Right kidney (tissue), 1 donor: Measurements from ENCODE around the gene TRIP6.
A peak's percentile ranks its signal among the peaks of the same experiment; 100 is the strongest.
"Not testable (repeated sequence)": the region's sequence is repeated elsewhere in the genome, so short reads cannot be mapped to it uniquely, and the experiment has no call there.

ENCODE experiments used
- DNase-seq: peaks from one replicate; pipeline ENCODE4 v3.0.0-alpha.2; 2016

Gene TRIP6

DNA sequence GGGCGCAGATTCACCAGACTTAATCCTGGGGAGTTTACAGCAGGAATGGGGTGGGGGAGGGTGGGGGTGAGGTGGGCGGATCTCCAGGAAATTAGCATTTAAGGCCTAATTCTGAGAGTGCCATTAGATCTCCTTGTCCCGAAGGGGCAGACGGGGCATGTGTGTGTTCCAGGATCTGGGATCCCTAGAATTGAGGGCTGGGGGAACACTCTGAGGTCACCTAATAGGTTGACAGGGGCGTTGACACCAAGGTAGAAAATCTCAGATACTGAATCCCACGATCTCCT is 30.4 kb upstream of the TRIP6 start:
- no peak for DNase-seq

DNA sequence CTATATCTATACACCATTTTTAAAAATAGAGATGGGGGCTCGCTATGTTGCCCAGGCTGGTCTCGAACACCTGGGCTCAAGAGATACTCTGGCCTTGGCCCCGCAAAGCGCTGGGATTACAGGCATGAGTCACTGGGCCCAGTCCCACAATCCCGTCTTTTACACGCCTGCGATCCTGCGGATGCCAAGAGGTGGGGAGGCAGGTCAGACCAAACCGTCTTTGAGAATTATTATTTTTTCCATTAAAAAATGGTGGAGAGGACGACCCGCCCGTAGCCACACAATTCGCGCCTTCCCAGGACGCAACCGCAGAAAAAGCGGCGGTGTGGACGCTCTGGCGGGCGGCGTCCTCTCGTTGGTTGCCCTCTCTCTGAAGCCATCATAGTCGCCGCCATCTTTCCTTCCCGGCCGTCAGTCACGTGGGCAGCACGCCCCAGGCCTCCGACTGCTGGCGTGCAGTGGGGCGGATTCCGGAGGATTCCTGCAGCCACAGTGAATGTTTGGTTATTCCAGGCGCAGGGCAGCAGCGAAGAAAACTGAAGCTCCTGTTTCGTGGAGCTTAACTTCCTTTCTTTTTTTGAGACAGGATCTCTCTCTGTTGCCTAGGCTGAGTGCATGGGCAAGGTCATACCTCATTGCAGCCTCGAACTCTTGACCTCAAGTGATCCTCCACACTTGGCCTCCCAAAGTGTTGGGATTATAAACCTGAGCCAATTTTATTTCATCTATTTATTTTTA is 29.9 kb upstream of the TRIP6 start:
- DNase-seq = peak; percentile 87

DNA sequence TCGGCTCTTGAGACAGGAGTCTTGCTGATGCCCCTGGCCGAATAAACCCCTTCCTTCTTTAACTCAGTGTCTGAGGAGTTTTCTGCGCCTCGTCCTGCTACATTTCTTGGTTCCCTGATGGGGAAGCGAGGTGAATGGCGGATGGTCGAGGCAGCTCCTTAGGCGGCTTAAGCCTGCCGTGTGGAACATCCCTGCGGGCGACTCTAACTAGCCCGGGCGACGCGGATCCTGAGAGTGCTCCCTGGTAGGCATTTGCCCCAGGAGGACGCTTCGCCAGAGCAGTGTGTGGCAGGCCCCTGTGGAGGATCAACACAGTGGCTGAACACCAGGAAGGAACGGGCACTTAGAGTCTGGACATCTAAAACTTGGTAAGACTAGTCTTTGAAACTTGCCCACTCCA is 27.8 kb upstream of the TRIP6 start:
- no peak for DNase-seq

DNA sequence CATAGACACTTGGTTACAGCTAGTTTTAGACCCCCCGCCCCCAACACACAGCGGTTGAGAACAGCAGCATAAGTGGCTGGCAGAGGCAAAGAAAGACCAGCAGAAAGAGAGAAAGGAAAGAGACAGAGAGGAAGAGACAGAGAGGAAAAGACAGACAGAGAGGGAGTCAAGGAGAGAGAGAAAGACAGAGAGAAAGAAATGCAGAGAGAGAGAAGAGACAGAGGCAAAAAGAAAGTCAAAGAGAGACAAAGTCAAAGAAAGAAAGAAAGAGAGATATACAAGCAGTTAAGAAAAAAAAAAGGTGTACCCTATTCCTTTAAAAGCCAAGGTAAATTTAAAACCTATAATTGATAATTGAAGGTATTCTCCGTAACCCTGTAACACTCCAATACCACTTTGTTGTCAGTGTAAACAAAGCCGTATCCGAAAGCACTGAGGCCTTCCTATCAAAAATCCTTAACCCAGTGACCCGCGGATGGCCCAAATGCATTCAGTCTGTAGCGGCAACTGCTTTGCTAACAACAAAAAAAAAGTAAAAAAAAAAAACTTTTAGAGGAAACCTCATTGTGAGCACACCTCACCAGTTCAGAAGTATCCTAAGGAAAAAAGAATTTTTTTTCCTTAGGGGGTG is 26.6 kb upstream of the TRIP6 start:
- no peak for DNase-seq

DNA sequence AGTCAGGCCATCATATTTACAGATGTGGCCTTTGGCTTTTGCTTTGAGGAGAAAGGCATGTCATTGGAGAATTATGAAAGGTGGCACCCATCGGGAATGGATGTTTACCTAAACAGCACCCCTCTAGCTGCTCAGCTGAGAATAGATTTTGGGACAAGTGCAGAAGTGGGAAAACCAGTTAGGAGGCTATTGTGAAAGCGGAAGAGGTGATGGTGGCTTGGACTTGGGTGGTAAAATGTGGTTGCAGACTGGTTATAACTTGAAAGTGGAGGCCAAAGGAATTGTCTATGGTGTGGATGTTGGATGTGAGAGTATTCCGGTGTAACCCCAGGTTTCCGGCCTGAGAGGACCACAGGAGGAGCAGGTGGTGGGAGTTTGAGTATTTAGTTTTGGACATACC is 19.8 kb upstream of the TRIP6 start:
- DNase-seq = no peak

DNA sequence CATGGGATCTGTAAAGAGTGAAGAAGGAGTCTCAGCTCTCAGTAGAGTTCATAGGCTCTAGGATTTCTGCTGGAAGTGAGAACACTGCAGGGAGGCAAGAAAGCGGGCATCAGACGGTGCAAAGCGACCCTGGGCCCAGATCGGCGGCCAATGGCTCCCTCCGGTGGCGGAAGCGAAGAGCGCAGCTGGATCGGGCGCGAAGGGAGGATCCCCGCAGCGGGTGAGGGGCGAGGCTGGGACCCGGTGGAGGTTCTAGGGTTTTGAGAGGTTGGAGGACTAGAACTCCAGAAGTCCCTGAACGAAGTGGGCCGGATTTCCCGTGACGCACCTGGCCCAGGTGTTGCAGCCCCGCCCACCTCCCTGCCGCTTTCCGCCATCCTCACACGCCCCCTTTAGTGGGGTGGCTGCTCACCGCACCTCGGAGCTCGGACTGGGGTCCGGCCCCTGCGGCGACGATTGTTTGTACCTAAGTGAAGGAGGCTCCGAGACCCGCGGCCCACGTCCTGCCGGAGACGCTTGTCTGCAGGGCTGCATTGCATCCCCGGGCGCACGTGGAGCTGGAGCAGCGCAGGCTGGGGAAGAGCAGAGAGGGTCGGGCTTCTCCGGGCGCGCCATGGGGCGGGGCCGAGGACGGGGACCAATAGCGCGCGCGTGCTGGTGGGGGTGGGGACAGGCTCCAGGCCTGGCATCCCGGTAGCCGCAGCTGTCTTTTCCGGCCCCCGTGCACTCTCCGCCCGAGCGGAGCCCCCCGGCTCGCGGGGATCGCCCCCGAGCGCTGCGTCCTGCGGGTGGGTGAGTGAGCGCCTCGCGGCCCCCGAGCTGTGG is 14.9 kb upstream of the TRIP6 start, which contains the start of gene SLC12A9:
Gene SLC12A9, plus strand, starts transcription at position 666 of the 825 bp plus-strand sequence. CDS start 1,485 bp downstream, outside the sequence.
- DNase-seq = peak; percentile 91

DNA sequence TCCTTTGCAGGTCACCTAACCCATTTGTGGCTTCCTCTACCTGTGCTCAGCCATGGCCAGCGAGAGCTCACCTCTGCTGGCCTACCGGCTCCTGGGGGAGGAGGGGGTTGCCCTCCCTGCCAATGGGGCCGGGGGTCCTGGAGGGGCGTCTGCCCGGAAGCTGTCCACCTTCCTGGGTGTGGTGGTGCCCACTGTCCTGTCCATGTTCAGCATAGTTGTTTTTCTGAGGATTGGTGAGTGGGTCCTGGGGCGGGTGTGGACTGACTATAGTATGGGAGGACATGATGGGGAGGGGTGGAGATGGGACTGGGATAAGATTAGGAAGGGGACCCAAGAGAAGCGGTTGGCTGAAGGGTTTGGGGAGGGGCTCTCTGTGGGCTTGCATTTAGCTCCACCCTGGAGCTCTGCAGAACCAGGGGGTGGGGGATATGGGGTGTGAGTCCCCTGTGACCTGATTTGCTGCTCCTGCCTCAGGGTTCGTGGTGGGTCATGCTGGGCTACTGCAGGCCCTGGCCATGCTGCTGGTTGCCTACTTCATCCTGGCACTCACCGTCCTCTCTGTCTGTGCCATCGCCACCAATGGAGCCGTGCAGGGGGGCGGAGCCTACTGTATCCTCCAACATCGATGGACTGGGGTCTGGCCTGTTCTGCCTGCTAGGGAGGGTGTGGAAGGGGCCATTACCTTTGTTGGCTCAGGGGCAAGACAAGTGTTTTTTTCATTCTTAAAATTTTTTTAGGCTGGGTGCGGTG is 12.9 kb upstream of the TRIP6 start:
- no peak for DNase-seq

DNA sequence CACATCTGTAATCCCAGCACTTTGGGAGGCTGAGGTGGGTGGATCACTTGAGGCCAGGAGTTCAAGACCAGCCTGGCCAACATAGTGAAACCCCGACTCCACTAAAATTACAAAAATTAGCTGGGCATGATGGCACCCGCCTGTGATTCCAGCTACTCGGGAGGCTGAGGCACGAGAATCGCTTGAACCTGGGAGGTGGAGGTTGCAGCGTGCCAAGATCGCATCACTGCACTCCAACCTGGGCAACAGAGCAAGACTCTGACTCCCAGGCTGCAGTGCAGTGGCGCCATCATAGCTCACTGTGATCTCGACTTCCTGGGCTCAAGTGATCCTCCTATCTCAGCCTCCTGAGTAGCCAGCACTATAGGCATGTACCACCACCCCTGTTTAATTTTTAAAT is 12.3 kb upstream of the TRIP6 start:
- not testable (repeated sequence) for DNase-seq

DNA sequence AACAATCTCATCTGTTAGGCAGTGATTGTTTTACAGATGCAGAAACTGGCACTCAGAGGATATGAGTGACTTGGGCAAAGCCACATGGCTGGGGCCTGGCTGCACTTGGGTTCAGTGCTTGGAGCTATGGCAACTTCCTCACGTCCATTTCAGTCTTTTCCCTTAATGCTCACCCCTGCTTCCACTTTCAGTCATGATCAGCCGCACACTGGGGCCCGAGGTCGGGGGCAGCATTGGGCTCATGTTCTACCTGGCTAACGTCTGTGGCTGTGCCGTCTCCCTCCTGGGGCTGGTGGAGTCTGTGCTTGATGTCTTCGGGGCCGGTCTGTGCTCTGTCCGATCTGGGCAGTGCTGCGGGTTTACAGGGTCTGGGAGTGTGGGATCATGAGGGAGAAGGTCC is 11.7 kb upstream of the TRIP6 start:
- no peak for DNase-seq

DNA sequence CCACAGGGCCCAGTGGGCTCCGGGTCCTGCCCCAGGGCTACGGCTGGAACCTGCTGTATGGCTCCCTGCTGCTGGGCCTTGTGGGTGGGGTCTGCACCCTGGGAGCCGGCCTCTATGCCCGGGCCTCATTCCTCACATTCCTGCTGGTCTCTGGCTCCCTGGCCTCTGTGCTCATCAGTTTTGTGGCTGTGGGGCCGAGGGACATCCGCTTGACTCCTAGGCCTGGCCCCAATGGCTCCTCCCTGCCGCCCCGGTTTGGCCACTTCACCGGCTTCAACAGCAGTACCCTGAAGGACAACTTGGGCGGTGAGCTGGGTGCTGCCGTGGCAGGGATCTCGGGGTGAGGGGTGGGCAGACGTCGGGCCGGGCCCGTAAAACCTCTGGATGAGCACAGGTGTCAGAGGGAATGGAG is 10.3 kb upstream of the TRIP6 start:
- DNase-seq = no peak

DNA sequence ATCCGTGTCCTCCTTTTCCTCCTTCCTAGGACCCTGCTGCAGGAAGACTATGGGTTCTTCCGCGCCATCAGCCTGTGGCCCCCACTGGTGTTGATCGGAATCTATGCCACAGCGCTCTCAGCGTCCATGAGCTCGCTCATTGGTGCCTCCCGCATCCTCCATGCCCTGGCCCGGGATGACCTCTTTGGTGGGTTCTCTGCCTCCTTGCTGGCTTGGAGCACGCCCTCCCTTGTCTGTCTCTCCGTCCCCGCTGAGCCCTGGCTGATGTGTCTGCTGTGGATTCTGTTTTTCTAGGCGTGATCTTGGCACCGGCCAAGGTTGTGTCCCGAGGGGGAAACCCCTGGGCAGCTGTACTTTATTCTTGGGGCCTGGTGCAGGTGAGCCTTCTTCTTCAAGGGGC is 7.3 kb upstream of the TRIP6 start:
- DNase-seq = no peak

DNA sequence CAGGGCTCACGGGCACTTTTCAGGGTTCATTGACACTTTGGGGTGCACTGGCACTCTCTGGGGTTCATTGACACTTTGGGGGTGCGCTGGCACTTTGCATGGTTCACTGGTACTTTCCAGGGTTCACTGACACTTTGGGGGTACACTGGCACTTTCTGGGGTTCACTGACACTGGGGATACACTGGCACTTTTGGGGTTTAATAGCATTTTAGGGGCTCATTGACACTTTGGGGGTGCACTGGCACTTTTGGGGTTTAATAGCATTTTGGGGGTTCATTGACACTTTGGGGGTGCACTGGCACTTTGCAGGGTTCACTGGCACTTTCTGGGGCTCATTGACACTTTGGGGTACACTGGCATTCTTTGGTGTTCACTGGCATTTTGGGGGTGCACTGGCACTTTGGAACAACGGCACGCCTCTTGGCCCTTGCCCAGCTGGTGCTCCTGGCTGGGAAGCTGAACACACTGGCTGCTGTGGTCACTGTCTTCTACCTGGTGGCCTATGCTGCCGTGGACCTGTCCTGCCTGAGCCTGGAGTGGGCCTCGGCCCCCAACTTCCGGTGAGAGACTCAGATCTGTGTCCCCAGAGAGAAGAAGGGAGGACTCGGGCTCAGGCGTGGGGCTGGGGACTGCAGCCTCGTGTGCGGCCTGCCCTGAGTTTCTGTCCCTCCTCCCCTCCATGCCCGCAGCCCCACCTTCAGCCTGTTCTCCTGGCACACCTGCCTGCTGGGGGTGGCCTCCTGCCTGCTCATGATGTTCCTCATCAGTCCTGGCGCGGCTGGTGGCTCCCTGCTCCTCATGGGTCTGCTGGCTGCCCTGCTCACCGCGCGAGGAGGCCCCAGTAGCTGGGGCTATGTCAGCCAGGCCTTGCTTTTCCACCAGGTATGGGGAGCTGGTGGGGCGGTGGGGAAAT is 6.2 kb upstream of the TRIP6 start:
- DNase-seq = no peak

DNA sequence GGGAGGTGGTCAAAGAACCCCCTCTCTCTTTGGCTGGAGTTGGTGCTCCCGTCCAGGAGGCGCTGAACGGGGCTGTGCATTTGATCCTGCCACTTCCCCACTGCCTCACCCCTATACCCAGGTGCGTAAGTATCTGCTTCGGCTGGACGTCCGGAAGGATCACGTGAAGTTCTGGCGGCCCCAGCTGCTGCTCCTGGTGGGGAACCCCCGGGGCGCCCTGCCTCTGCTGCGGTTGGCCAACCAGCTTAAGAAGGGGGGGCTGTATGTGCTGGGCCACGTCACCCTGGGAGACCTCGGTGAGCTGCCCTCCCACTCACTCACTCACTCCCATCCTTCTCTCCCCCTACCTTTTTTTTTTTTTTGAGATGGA is 5.6 kb upstream of the TRIP6 start:
- no peak for DNase-seq

DNA sequence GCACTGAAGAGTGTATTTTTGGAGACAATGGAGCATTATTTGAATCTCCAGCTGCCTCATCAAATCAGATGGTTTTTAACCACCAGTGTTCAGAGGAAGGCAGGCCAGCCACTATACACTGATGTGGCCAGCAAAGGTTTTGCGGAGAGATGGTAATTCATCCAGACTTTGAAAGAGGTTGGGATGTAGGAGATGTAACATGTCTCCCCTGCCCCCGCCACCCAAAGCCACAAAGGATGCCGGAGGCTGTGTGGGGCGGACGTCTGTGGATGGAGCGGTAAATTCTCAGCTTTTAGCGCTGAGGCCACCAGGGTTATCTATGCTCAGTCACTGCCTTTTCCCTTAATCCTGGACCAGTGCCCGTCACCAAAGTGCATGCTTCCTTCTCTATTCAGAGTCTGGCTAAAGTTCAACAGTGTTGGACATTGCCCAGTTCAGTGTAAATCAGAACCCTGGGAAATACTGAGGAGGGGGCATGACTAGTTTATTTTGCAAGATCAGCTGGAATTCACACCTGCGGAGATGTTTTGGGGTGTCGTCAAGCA is 3.7 kb upstream of the TRIP6 start:
- DNase-seq = no peak

DNA sequence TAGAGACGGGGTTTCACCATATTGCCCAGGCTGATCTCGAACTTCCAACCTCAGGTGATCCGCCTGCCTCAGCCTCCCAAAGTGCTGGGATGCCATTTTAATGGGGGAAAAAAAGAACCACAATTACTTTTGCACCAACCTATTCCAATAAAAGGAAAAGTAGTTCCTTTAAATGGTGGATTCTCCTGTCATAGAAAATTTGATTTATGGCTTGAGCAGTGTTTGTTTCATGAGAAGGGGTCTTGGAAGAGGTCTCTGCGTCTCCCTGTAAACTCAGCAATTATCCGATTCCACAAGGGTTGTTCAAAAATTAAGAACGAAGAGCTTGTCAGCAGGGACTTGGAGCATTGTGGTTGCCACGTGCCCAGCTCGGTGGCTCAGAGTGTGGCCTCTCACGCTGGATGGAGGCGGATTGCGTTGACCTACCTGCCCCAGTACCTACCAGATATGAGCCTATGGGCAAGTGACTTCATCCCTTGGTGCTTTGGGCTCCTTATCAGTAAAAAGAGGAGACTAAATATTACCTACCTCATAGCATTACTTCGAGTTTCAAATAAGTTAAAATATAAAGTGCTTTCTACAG is 2.8 kb upstream of the TRIP6 start:
- DNase-seq = no peak

DNA sequence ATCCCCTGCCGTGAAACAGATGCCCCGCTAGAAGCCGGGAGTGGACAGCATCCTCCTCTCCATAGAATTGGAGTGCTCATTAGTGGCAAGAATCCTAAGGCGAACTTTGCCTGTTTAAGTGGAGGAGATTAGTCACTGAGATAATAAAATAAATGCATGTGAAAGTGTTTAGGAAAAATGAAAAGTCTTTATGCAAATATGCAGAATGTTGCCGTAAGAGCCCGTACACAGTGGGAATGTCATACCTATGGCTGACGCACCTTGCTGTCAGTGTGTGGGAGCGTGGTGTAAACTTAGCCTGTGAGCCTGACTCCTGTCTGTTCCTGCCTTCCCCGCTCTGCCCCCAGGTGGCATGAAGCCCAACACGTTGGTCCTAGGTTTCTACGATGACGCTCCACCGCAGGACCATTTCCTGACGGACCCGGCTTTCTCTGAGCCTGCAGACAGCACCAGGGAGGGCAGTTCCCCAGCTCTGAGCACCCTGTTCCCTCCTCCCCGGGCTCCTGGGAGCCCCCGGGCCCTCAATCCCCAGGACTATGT is 1.7 kb upstream of the TRIP6 start:
- DNase-seq = no peak

DNA sequence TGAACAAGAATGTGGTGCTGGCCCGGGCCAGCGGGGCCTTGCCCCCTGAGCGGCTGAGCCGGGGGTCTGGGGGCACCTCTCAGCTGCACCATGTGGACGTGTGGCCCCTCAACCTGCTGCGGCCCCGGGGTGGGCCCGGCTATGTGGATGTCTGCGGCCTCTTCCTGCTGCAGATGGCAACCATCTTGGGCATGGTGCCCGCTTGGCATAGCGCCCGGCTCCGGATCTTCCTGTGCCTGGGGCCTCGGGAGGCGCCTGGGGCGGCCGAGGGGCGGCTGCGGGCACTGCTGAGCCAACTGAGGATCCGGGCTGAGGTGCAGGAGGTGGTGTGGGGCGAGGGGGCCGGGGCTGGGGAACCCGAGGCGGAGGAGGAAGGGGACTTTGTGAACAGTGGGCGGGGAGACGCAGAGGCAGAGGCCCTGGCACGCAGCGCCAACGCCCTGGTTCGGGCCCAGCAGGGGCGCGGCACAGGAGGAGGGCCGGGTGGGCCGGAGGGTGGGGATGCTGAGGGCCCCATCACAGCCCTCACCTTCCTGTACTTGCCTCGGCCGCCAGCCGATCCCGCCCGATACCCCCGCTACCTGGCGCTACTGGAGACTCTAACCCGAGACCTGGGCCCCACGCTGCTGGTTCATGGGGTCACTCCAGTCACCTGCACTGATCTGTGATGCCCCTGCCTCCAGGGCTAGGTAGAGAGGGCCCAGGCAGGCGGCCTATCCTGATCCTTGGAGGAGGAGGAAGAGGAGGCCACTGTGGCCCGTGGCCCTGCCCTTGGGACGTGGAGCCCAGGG is 1.1 kb upstream of the TRIP6 start:
- peak; percentile 27 for DNase-seq

DNA sequence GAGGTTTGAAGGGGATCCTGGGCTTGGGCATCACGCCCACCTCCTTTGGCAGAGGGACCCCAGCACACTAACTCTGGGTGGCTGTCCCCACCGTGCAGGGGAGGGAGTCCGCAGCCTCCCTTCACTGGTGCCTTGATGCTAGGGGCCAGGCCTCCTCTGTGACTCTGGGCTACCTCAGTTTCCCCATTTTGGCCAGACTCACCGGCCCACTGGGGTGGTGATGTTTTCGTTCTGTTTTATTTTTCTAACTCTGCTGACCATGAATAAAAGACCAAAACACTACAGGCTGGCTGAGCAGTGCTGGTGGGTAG is 503 bp upstream of the TRIP6 start:
- DNase-seq = no peak

DNA sequence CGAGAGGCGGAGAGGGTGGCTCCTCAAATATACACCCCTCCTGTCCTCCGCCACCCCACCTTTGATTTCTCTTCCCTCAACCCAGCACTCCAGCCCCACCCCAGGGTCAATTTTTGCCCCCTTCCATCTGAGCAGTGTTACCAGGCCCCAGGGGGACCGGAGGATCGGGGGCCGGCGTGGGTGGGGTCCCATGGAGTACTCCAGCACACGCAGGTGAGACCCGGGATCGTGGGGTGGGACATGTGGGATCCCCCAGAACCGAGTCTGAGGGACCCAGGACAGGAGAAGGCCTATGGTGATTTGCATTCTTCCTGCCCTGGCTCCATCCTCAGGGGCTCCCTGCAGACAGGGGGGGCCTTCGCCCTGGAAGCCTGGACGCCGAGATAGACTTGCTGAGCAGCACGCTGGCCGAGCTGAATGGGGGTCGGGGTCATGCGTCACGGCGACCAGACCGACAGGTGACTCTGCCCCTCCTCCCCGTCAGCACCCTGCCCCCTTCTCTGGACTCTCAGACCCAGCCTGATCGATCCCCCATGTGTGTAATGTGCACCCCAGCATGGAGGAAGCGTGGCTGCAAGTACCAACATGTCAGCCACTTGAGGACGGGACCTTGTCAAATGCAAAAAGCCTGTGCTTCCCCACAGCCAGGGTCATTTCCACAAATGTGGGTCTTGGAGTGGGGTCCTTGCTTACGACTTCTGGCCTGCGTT is 744 bp downstream of the TRIP6 start:
- peak; percentile 44 for DNase-seq
